NCI-H146 (cell line): Measurements from ENCODE around the gene CCDC142.

Experiments
- DNase-seq: peaks from one replicate; lab custom pipeline; 2025; lab: John Stamatoyannopoulos, UW

Gene CCDC142

DNA sequence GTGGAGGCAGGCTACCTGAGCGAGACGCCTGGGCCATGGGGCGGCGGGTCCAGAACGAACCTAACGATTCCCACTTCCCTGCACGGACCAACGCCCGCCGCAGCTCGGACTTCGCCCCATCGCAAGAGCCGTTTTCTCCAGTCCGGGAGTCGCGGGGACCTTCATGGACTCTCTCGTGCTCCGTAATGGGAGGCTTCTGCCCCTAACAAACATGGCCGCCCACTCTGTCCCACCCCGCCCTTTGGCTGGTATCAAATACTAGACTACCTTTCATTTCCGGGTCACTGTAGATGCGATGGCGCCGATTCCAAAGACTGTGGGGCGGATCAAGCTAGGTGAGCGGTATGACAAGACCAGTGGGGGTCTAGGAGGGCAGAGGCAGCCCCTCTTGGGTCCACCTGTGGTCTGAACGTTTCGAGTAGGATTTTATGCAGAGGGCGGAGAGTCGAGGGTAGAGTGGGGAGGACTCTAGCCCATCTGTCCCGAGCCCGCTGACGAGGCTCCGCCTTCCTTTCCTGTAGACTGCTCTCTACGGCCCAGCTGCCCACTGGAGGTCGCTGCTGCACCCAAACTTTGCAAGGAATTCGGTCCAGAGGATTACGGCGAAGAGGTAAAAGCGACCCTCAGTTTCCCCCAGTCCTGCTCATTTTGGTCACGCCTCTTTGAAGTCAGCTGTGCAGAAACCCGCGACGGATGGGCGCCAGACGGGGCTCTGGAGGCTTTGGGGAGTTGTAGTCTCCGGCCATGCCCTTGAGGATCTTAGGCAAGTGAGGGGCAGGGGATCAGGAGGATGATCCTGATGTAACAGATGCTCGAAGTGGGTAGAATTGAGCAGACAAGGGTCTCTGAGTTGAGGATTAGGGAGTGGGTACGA, at the start of gene CCDC142, which contains the start of gene TTC31:
TSS of gene CCDC142 (minus strand) at position 198 of the 874 bp plus-strand sequence. CDS start at position 37, 161 bp downstream.
TSS of gene TTC31 (plus strand) at position 281 of the 874 bp plus-strand sequence. CDS start at position 296, 15 bp downstream.
- DNase-seq, result peak; percentile 95

DNA sequence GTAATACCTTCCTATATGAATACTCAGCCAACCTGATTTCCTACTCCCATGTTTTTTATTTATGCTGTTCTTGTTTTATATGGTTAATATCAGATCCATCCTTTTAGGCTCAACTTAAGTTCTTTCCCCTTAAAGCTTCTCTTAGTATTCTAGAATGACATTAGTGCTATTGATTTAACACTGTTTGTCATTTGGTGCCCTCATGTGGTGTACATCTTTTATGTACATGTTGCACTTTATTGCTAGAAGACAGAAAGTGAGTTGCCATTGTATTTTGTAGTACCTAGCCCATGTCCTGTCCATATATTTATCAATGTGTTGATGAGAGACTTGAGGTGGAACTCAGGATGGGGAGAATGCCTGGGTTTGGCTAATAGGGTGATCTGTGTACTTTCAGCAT, 49.4 kb upstream of the CCDC142 start:
- peak; percentile 20 for DNase-seq

GRCh38 chr2:74531666-74532065, 48.9 kb upstream of the CCDC142 start:
- no peak for DNase-seq

DNA sequence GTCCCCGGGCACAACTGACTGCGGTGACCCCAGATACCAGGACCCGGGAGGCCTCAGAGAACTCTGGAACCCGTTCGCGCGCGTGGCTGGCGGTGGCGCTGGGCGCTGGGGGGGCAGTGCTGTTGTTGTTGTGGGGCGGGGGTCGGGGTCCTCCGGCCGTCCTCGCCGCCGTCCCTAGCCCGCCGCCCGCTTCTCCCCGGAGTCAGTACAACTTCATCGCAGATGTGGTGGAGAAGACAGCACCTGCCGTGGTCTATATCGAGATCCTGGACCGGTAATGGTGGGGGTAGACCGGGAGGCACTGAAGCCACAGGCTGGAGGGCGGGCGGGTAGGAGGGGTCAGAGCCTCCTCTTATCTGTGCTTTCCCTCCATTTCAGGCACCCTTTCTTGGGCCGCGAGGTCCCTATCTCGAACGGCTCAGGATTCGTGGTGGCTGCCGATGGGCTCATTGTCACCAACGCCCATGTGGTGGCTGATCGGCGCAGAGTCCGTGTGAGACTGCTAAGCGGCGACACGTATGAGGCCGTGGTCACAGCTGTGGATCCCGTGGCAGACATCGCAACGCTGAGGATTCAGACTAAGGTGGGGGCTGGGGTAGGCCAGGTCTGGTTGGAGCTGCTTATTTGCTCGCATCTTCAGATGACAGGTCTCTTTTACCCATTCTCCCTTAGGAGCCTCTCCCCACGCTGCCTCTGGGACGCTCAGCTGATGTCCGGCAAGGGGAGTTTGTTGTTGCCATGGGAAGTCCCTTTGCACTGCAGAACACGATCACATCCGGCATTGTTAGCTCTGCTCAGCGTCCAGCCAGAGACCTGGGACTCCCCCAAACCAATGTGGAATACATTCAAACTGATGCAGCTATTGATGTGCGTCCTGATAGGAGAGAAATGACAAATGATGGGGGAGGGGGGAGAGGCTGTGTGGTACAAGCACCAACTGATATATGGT, 47.7 kb upstream of the CCDC142 start:
- DNase-seq, result peak; percentile 53

DNA sequence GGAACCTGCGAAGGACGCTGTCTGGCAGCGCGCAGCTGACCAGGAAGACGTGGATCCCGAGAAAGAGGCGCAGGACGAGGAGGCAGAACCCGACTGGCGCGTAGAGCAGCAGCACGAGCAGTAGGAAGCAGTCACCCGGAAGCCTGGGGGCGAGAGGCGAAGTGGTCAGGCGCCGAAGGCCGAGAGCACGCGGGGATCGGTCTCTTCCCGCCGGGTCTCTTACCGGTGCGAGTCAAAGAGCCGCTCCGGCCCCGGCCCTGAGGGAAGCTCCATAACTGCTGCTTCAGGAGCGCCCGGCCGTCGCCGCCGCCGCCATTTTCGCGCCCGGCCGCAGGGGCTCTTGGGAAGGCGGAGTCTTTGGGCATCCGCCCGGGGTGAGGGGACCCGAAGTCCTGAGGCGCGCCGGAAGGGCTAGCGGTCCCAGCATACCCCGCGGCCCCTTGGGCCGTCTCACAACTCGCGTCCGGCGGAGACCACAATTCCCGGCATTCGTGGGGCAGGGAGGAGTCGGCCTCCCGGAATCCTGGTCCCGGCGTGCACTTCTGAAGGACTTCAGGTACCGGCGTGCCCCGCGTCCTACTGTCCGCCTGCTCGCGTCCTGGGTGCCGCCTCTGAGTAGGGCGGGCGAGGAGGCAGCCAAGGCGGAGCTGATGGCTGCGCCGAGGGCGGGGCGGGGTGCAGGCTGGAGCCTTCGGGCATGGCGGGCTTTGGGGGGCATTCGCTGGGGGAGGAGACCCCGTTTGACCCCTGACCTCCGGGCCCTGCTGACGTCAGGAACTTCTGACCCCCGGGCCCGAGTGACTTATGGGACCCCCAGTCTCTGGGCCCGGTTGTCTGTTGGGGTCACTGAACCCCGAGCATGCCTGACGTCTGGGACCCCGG, 46.8 kb upstream of the CCDC142 start, which contains the start of the genes AUP1 and HTRA2:
TSS of gene AUP1 (minus strand) at position 350 of the 882 bp plus-strand sequence. CDS start at position 273, 77 bp downstream.
TSS of gene HTRA2 (plus strand) at position 577 of the 882 bp plus-strand sequence. CDS start at position 651, 74 bp downstream.
- DNase-seq, result peak; percentile 99

DNA sequence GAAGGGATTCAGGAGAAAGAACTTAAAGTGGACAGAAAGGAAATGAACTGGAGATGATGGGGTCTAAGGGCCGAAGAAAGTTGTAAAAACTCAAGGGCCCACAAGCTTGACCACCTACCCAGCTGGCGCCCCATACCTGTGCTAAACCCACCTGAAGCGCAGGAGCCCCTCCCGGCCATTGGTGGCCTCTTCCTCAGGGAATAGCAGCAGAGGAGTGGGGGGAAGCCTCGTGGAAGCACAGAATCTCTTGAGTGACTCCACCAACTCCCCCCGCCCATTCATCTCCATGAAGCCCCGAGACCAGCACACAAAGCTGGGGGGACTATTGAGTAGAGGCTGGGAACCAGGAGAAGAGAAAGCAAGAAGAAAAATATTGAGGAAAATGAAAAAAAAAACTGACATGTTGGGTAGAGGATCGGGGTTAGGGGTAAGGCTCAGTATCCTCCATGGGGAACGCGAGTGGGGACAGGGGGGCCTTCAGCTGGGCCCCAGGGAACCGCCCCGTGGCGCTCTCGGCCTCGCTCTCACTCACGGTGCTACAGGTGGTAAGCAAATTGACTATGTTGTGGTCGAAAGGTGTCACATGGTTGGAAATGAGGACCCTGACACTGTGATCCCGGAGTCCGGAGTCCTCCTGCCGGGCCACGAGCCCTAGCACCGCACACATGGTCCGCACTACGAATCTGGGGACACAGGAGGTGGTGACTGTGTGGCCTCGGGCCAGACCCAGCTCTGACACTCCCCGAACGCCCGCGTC, 46.0 kb upstream of the CCDC142 start:
- DNase-seq, result no peak

DNA sequence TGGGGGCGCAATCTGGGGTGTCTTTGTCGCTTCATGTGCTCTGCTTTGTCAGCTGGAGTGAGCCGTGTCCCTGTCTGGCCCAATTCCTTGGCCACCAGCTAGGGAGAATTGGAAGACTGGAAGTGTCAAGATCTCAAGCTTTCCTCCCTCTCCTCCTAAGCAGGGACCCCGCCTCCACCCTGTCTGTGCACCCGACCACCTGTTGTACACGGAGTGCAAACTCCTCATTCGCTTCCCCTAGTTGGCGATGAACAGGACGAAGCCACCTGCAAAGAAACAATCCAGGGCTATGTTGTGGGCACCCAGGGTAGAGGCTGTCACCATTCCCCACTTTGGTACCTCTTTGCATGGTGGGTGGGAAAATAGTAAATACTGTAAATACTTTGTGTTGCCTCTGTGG, 44.9 kb upstream of the CCDC142 start:
- no peak for DNase-seq

GRCh38 chr2:74526649-74527230, 43.9 kb upstream of the CCDC142 start:
- DNase-seq, result no peak

- no peak for DNase-seq
Measured at GRCh38 chr2:74525717-74526648, 43.2 kb upstream of the CCDC142 start, which contains the start of gene DQX1. Gene DQX1, minus strand, starts transcription at chr2:74526231. Its CDS starts 502 bp downstream, at chr2:74525729.

DNA sequence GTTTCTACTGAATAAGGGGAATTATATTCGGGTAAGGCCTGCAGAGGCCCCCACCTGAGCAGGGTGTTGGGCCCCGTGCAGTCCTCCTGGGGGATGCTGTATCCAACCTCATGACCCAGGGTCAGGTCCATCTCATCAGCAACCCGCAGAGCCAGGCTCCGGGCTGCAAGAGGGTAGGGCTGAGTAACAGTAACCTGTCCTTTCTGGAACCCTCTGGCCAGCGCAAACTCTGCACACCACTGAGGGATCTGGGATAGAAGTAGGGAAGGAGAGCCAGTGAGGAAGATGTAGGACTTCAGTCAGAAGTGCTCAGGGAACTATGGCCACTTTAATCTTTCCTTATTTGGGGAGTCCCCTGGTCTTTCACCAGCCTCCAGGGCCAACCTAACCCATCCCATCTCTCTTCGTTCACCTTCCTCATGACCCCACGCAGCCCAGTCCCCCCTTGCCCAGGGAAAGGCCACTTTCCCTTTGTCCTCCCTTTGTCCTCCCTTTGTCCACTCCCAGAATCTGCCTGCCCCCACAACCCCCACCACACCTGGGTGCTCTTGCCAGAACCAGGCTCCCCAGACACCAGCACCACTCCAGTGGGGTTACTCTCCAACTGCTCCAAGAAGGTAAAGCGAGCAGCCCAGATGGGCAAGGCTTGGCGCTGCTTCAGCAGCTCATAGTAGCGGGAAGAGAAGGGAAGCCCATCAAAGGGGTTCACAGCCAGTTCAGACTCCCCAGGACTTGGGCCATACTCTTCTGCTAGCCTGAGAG, 42.3 kb upstream of the CCDC142 start:
- DNase-seq, result no peak

DNA sequence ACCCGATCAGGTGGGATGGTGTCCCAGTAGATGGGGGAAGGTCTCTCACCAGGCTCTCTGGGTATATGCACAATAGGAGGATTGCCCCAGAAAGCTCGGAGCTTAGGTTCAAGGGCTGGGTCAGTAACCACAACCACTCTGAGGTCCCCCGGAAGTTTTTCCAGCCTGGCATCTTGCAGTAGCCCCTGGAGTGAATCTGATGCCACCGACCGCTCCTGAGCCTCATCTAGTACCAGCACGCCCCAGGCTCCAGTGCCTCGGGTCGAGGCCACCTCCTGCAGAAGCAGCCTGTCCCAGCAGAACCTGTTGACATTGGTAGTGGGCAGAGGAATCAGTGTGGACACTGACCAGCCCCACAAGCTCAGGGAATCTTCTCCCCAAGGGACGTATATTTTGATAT, 41.2 kb upstream of the CCDC142 start:
- DNase-seq, result no peak

DNA sequence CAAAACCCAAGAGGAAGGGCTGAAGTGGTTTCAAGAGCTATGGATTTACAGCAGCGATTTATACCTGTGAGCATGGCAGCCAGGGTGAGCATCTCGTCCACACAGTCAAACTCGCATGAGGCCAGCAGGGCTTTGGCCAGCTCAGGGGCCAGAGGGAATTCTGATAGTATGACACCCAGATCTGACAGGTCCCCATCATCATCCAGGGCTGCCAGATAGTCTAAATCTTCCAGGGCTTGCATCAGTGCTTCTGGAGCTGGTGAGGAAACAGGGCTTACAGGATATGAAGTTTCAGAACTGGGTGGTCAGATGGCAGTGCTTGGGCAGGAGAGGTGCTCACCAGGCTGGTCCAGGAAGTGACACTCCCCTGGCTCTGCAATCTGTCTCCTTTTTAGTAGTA, 39.7 kb upstream of the CCDC142 start:
- no peak for DNase-seq

DNA sequence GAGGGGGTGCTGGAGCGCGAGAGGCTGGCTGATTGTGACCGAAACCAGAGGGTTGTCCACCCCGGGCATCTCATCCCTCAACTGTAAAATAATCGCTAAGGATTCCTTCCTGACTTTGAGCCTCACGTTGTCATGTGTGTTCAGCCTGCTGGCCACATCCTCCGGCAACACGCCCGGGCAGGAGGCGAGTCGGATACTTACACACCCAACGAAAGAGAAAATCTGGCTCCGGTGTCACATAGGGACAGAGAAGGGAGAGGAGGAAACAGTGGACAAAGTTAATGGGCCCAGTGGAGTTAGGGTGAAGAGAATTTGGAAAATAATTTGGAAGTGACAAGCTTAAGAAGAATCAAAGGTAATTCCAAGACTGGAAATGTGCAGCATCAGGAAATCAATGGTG, 33.9 kb upstream of the CCDC142 start:
- DNase-seq, result no peak

DNA sequence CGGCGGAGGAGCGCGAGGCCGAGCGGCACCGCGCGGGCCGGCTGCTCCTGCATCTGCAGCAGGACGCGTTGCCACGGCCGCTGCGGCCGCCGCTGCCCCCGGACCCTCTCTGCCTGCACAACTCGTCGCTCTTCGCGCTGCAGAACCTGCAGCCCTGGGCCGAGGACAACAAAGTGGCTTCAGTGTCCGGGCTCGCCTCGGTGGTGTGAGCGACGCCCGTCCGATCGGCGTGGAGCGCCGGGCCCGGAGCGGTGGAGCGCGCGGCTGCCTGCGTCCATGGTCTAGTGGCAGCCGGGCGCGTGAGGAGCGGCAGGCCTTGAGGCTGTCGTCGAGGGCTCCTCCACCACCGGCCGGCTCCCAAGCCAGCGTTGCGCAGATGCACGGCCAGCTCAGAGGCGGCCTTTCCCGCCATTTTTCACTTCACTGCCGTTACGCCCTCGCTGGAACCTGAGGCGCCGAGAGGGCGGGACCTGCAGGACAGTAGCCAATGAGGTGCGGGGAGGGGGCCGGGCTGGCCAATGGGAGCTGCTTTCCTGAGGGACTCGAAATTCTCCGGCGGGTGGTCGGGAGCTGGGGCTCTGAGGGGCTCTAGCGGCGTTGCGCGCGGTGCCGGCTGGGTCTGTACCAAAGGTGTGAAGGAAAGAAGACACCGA, 33.3 kb upstream of the CCDC142 start:
- no peak for DNase-seq

- DNase-seq, result no peak
Measured at GRCh38 chr2:74515271-74515980, 32.6 kb upstream of the CCDC142 start.

GRCh38 chr2:74514368-74515270, 31.8 kb upstream of the CCDC142 start, which contains the start of gene TLX2:
Gene TLX2, plus strand, starts transcription at chr2:74514450. Its CDS starts 357 bp downstream, at chr2:74514807.
- peak; percentile 81 for DNase-seq
